HK-2 (cell line): ENCODE results near the gene HARS2.
"Not testable (repeated sequence)": the region's sequence is repeated elsewhere in the genome, so short reads cannot be mapped to it uniquely, and the experiment has no call there.

Experiments used
- DNase-seq: peaks from one replicate; pipeline ENCODE4 v3.0.0-alpha.2; 2018; ENCODE audit not compliant: unreplicated experiment

The HARS2 gene

GRCh38 chr5:140700177-140701144 is 9.2 kb downstream of the HARS2 start, which contains the start of gene ZMAT2:
Gene ZMAT2, plus strand, starts transcription at chr5:140700447. Its CDS starts 14 bp downstream, at chr5:140700461.
- DNase-seq, result peak; percentile 83

GRCh38 chr5:140707812-140708211 is 16.6 kb downstream of the HARS2 start:
- no peak for DNase-seq

DNA sequence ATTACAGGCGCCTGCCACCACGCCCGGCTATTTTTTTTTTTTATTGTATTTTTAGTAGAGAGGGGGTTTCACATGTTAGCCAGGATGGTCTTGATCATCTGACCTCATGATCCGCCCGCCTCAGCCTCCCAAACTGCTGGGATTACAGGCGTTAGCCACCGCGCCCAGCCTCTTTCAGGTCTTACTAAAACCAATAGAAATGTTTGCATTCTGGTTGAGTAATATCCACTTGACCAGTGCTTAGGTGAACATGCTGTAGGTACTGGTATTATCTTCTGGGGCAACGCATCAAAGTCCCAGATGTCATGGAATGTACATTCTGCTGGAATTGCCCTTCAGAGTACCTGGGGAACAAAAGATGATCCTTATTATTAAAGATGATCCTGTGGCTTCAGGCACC is 17.5 kb downstream of the HARS2 start:
- not testable (repeated sequence) for DNase-seq

GRCh38 chr5:140710899-140711552 is 19.8 kb downstream of the HARS2 start:
- DNase-seq, result peak; percentile 92

DNA sequence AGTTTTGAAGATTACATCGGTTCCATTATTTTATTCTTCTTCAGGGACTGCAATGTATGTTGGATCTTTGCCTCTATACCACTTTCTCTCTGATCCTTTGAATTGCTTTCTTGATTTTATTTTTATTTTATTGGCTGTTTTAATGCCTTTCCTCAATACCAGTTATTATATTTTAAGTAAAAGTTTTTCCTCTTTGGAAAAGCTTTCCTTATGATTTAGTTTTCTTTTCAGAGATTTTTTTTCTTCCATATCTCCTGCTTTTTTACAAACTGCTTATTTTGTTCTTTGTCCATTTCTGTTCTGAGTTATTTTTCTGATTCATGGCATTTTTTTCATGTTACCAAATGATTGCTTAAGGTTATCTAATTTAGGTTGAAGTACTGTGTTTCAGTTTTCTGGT is 20.5 kb downstream of the HARS2 start:
- no peak for DNase-seq

GRCh38 chr5:140713562-140714094 is 22.4 kb downstream of the HARS2 start:
- no peak for DNase-seq

DNA sequence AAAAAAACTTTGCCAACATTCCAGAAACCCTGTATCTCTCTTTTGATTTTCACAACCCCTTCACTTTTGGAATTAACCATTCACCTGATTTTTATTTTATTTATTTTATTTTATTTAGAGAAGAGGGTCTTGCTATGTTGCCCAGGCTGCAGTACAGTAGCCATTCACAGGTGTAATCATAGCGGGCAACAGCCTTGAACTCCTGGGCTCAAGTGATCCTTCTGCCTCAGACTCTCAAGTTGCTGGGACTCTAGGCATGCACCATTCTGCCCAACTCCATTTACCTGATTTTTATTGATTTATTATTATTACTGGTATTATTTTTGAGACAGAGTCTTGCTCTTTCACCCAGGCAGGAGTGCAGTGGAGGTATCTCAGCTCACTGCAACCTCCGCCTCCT is 25.0 kb downstream of the HARS2 start:
- not testable (repeated sequence) for DNase-seq

DNA sequence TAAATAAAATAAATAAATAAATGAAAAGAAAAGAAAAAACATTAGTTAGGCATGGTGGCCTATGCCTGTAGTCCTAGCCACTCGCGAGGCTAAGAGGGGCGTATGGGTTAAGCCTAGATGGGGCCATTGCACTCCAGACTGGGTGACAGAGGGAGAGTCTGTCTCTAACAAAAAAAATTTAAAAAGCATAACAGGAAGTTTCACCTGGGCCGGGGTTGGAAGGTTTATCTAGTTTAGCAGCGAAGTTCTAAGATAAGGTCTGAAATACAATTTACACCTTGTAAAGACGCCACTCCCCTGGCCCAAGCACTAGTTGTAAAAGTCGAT is 27.0 kb downstream of the HARS2 start:
- no peak for DNase-seq

GRCh38 chr5:140720738-140721137 is 29.5 kb downstream of the HARS2 start:
- not testable (repeated sequence) for DNase-seq

- DNase-seq, result not testable (repeated sequence)
These were observed 30.1 kb downstream of the HARS2 start for GRCh38 chr5:140721395-140721794.

GRCh38 chr5:140725799-140726471 is 34.7 kb downstream of the HARS2 start:
- peak; percentile 91 for DNase-seq

DNA sequence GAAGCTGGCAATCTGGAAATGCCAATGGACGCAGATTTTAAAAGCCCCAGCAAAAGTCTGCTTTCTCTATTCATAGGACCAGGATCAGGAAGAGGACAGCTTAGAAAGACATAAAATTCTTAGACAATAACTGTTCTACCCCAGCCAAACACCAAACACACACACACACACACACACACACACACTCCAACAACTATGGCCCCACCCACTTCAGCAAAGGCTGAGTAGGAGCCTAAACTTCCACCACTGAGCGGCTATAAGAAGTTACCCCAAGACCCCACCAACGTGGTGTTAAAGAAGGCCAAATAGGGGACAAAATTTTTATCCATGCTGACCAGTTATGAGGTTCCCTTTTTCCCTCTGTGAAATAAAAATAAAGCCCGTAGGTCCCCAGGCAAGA is 41.8 kb downstream of the HARS2 start:
- DNase-seq, result no peak

GRCh38 chr5:140734354-140734753 is 43.1 kb downstream of the HARS2 start:
- no peak for DNase-seq

DNA sequence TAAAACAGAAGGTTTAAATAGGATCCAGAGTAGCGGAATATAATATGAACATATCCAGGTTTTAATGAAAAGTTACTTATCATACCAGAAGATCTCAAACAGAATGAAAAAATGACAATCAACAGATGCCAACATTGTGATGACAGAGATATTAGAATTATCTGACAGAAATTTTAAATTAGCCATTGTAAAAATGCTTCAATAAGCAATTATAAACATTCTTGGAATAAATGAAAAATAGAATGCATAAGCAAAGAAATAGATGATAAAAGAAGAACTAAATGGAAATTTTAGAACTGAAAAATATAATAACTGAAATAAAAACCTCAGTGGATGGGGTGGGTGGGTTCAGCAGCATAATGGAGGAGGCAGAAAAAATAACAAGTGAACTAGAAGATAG is 46.2 kb downstream of the HARS2 start:
- DNase-seq, result no peak

DNA sequence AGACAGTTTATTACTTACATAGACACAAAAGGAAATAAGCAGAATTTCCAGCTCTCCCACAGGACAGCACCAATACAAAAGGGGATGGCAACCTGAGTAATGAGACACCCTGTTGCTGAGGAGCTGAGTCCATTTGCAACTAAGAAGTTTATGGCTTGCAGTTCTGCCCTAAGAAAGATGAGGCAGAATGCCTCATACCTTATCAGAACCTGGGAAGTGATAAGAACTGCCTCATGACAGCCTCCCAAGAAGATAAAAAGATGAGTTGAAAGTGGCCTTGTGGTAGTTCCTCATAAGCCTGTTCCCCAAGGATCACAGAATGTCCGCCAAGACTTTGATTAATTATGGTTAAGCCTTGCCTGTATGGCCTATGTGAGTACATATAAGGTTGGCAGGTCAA is 50.7 kb downstream of the HARS2 start:
- no peak for DNase-seq
